CD14-positive monocyte (primary cell): ENCODE results near the gene DHRS7B. TPM values are rescaled to one million over a fixed set of nuclear protein-coding genes. Genes with fewer than 3 reads are reported as not detected.

Source experiments
- DNase-seq, 3 donors: peaks; one replicate each; pipeline ENCODE4 v3.0.0-alpha.2; 2011 to 2022
- H2AFZ ChIP-seq: 2 replicates; pipeline ENCODE4 v1.6.0; 2012; ENCODE audit warnings: mild to moderate bottlenecking, low read depth, low read length, inconsistent platforms; ENCODE audit not compliant: insufficient read depth, poor library complexity, severe bottlenecking
- H3K27ac ChIP-seq, 2 donors: 1 replicate in 1 of 2; 2 replicates in 1 of 2; pipeline ENCODE4 v1.5.1; 2012 to 2013; ENCODE audit warnings: low read length in 2 of 2, control low read depth in 1 of 2, inconsistent platforms in 1 of 2, low read depth in 1 of 2, mild to moderate bottlenecking in 1 of 2
- H3K27me3 ChIP-seq, 2 donors: one replicate each; pipeline versions ENCODE4 v1.6.0 to v1.6.1; 2011 to 2013; ENCODE audit warnings: low read length in 2 of 2; ENCODE audit not compliant: control insufficient read depth in 2 of 2, insufficient read depth in 2 of 2
- H3K36me3 ChIP-seq, 2 donors: replicated peaks in 1 of 2; 1 replicate in 1 of 2; 2 replicates in 1 of 2; pipeline versions ENCODE4 v1.5.1 to v1.6.1; 2012 to 2013; ENCODE audit warnings: low read length in 2 of 2, control low read depth in 1 of 2, inconsistent platforms in 1 of 2, mild to moderate bottlenecking in 1 of 2; ENCODE audit not compliant: insufficient read depth in 2 of 2, control insufficient read depth in 1 of 2
- H3K4me1 ChIP-seq, 2 donors: 1 replicate in 1 of 2; 2 replicates in 1 of 2; pipeline versions ENCODE4 v1.5.1 to v1.6.1; 2012 to 2013; ENCODE audit warnings: low read length in 2 of 2, control low read depth in 1 of 2, inconsistent platforms in 1 of 2, mild to moderate bottlenecking in 1 of 2, moderate library complexity in 1 of 2; ENCODE audit not compliant: insufficient read depth in 2 of 2, control insufficient read depth in 1 of 2
- H3K4me2 ChIP-seq: replicated peaks from 2 replicates; pipeline ENCODE3; 2012; ENCODE audit warnings: low read length, moderate library complexity, mild to moderate bottlenecking; ENCODE audit not compliant: poor library complexity, severe bottlenecking; ENCODE audit errors: extremely low read depth
- H3K4me3 ChIP-seq, 3 experiments: fragments of 200-600 bp in 1 of 3; sonication (generic) in 1 of 3; replicated peaks in 1 of 3; 1 replicate in 2 of 3; 2 replicates in 1 of 3; pipeline ENCODE4 v1.5.1; 2011 to 2013; ENCODE audit warnings: low read length in 3 of 3, mild to moderate bottlenecking in 3 of 3, control low read depth in 2 of 3, low read depth in 2 of 3, inconsistent platforms in 1 of 3, moderate library complexity in 1 of 3
- H3K79me2 ChIP-seq: 2 replicates; pipeline ENCODE4 v1.6.0; 2012; ENCODE audit warnings: mild to moderate bottlenecking, control low read depth, inconsistent platforms, low read length, moderate library complexity; ENCODE audit not compliant: insufficient read depth
- H3K9ac ChIP-seq: 2 replicates; pipeline ENCODE4 v1.6.0; 2017; ENCODE audit warnings: low read length, mild to moderate bottlenecking; ENCODE audit not compliant: insufficient read depth, poor library complexity, severe bottlenecking
- H3K9me3 ChIP-seq, 2 donors: replicated peaks in 1 of 2; 1 replicate in 1 of 2; 2 replicates in 1 of 2; pipeline versions ENCODE4 v1.5.1 to v1.6.1; 2012 to 2013; ENCODE audit warnings: low read length in 2 of 2, control low read depth in 1 of 2; ENCODE audit not compliant: control insufficient read depth in 1 of 2, insufficient read depth in 1 of 2
- H4K20me1 ChIP-seq: 2 replicates; pipeline ENCODE4 v1.6.0; 2012; ENCODE audit warnings: mild to moderate bottlenecking, low read length, control low read depth, moderate library complexity; ENCODE audit not compliant: insufficient read depth
- H3K27ac Mint-ChIP-seq, 7 donors: one replicate each; pipeline ENCODE4 v1.8.0; 2020; ENCODE audit warnings: mild to moderate bottlenecking in 7 of 7, mixed read lengths in 7 of 7, moderate library complexity in 6 of 7, inconsistent platforms in 2 of 7
- H3K27me3 Mint-ChIP-seq, 3 donors: one replicate each; pipeline ENCODE4 v1.8.0; 2021 to 2022; ENCODE audit warnings: low read depth in 3 of 3, mild to moderate bottlenecking in 3 of 3, mixed read lengths in 3 of 3, moderate library complexity in 3 of 3, inconsistent platforms in 1 of 3
- H3K36me3 Mint-ChIP-seq, 2 donors: one replicate each; pipeline ENCODE4 v1.8.0; 2020; ENCODE audit warnings: mixed read lengths in 2 of 2, inconsistent platforms in 1 of 2, mild to moderate bottlenecking in 1 of 2
- H3K4me1 Mint-ChIP-seq: one replicate; pipeline ENCODE4 v1.8.0; 2020; ENCODE audit warnings: mild to moderate bottlenecking, mixed read lengths
- H3K4me3 Mint-ChIP-seq, 2 donors: one replicate each; pipeline ENCODE4 v1.8.0; 2020; ENCODE audit warnings: mild to moderate bottlenecking in 2 of 2, mixed read lengths in 2 of 2, moderate library complexity in 1 of 2
- H3K9me3 Mint-ChIP-seq, 7 donors: one replicate each; pipeline ENCODE4 v1.8.0; 2020 to 2022; ENCODE audit warnings: mixed read lengths in 7 of 7, mild to moderate bottlenecking in 6 of 7, moderate library complexity in 6 of 7, inconsistent platforms in 2 of 7
- WGBS: methylation state at CpG from one replicate; pipeline ENCODE4 v1.1.5; 2013; ENCODE audit warnings: missing lambda C conversion rate; ENCODE audit not compliant: insufficient coverage; 5-methylcytosine and 5-hydroxymethylcytosine counted together
- intact Hi-C, 2 donors: fragments of 100-400 bp; cut with micrococcal nuclease; formaldehyde crosslinking; loops; one replicate each; pipeline versions ENCODE4 v1.15.0 to v1.15.1; 2023
- polyA plus RNA-seq, 3 donors: library from polyadenylated mRNA; depleted of rRNA in 1 of 3; unstranded in 2 of 3; stranded (reverse) in 1 of 3; fragments of 300-500 nt in 2 of 3; fragments of >200 nt in 1 of 3; fragmentation: Illumina TruSeq in 2 of 3; gene quantifications; 1 replicate in 2 of 3; 2 replicates in 1 of 3; pipeline ENCODE4 v1.2.3, GENCODE V29; 2012 to 2021
- TF ChIP-seq, protein P1 (sequence below): fragments of 200-600 bp; IDR thresholded peaks from one replicate; pipeline ENCODE4 v1.8.0; 2022; ENCODE audit warnings: antibody characterized with exemption, mild to moderate bottlenecking

Gene DHRS7B
- polyA plus RNA-seq, 3 donors, result 23.2 to 37.8 (median 33.9) TPM

DNA sequence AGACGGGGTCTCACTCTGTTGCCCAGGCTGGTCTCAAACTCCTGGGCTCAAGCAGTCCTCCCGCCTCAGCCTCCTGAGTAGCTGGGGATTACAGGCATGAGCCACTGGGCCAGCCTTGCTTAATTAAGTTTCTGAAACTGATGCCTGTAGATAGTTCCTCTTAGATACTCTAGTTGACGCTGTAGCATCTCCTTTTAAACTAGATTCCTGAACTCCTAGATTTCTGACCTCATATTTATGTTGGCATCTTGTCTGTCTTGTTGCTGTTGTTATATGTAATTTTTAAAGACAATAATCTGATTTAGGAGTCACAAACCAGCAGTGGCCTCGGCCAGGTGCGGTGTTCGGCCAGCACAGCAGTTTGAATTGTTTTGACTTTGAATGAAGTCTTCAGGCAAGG lies 37.5 kb downstream of the DHRS7B start:
- peaks cover 4 to 24% of the 10 kb centered on the region in 2 donors for H3K4me1 ChIP-seq
- H3K27ac ChIP-seq, result peak overlapping the region; percentile 11 to 45
- 88% methylated on average over 4 of the region's 6 CpGs for WGBS
- intact Hi-C loops, result no loop called here
- H4K20me1 ChIP-seq, result peaks cover 7% of the 10 kb centered on the region
- no peak overlapping the region for H2AFZ ChIP-seq
- no peak overlapping the region for H3K4me2 ChIP-seq
- H3K4me3 ChIP-seq, result no peak overlapping the region
- Mint-ChIP-seq H3K27me3 (peaks cover 0 to 1% (median 1%) of the 10 kb centered on the region in 3 donors), H3K4me1 (peaks cover 51% of the 10 kb centered on the region), H3K36me3 (peaks cover 9 to 34% of the 10 kb centered on the region in 2 donors), H3K4me3 (no peak overlapping the region), H3K27ac (peak overlapping the region in 2 of 7 donors; percentile 30 to 82), H3K9me3 (peaks cover 0 to 1% (median 0%) of the 10 kb centered on the region in 7 donors)
- DNase-seq, result peak in 2 of 3 donors; percentile 18 to 46
- peaks cover 73% of the 10 kb centered on the region for H3K79me2 ChIP-seq
- H3K36me3 ChIP-seq, result peaks cover 0 to 6% of the 10 kb centered on the region in 2 donors
- no peaks in the 10 kb centered on the region for H3K27me3 ChIP-seq
- H3K9ac ChIP-seq, result no peak overlapping the region
- TF ChIP-seq, protein P1, sequence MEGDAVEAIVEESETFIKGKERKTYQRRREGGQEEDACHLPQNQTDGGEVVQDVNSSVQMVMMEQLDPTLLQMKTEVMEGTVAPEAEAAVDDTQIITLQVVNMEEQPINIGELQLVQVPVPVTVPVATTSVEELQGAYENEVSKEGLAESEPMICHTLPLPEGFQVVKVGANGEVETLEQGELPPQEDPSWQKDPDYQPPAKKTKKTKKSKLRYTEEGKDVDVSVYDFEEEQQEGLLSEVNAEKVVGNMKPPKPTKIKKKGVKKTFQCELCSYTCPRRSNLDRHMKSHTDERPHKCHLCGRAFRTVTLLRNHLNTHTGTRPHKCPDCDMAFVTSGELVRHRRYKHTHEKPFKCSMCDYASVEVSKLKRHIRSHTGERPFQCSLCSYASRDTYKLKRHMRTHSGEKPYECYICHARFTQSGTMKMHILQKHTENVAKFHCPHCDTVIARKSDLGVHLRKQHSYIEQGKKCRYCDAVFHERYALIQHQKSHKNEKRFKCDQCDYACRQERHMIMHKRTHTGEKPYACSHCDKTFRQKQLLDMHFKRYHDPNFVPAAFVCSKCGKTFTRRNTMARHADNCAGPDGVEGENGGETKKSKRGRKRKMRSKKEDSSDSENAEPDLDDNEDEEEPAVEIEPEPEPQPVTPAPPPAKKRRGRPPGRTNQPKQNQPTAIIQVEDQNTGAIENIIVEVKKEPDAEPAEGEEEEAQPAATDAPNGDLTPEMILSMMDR, result peak; percentile 45
- H3K9me3 ChIP-seq, result no peaks in the 10 kb centered on the region

DNA sequence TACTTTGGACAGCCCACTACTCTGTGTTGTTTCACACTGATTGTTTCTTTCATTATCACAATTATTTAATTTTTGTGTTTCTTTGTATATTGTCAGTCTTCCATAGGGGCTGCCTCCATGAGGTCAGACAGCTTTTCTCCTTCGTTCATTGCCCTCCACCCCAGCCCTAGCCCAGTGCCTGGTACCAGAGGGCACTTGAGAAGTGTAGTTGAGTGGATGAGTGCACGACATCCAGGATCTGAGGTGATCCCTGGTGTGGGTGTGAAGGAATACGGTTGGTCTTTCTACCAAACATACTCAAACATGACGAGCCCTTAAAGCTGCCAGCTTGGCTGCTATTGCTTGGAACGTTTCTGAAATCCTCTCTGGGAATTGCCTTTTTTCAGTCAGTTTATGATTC lies 37.9 kb downstream of the DHRS7B start:
- H3K36me3 Mint-ChIP-seq, result peaks cover 9 to 34% of the 10 kb centered on the region in 2 donors
- no peaks in the 10 kb centered on the region for H3K27me3 ChIP-seq
- no peak overlapping the region for H3K4me3 Mint-ChIP-seq
- no peak overlapping the region for H3K4me3 ChIP-seq
- H3K4me1 Mint-ChIP-seq, result peaks cover 51% of the 10 kb centered on the region
- H3K9me3 Mint-ChIP-seq, result peaks cover 0 to 1% (median 0%) of the 10 kb centered on the region in 7 donors
- TF ChIP-seq, protein P1, result no peak
- H3K36me3 ChIP-seq, result peaks cover 0 to 6% of the 10 kb centered on the region in 2 donors
- H4K20me1 ChIP-seq, result peaks cover 7% of the 10 kb centered on the region
- no peak overlapping the region for H3K9ac ChIP-seq
- peaks cover 73% of the 10 kb centered on the region for H3K79me2 ChIP-seq
- H3K4me2 ChIP-seq, result no peak overlapping the region
- peak overlapping the region; percentile 11 to 45 for H3K27ac ChIP-seq
- DNase-seq, result no peak
- intact Hi-C loops, result no loop called here
- no peak overlapping the region for H2AFZ ChIP-seq
- H3K27me3 Mint-ChIP-seq, result peaks cover 0 to 1% (median 1%) of the 10 kb centered on the region in 3 donors
- H3K27ac Mint-ChIP-seq, result peak overlapping the region in 1 of 7 donors; percentile 71
- no peaks in the 10 kb centered on the region for H3K9me3 ChIP-seq
- 100% methylated on average over 1 of the region's 5 CpGs for WGBS
- H3K4me1 ChIP-seq, result peaks cover 4 to 24% of the 10 kb centered on the region in 2 donors
